HG03565 (cell line): ENCODE measurements around the gene LRPPRC.

Experiments
- ATAC-seq: cut with Tn5 transposase; IDR thresholded peaks from one replicate; pipeline ENCODE4 v1.9.1; 2021; ENCODE audit warnings: mild to moderate bottlenecking, moderate library complexity; ENCODE audit not compliant: unreplicated experiment

LRPPRC gene

DNA sequence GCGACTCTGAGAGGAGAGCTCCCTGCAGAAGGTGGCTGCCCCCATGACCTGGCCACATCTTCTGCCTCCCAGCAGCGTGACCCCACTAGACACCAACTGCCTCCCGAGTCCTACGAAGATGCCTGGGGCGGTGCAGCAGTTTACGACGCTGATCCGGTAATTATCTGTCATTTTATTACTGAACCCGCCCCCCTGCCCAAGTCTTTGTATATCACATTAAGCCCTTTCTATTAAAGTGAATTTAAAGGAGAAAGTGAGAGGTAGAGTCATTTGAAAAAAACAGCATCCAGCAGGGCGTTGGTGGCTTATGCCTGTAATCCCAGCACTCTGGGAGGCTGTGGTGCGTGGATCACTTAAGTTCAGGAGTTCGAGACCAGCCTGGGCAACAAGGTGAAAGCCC, 123.6 kb downstream of the LRPPRC start:
- ATAC-seq: no peak

DNA sequence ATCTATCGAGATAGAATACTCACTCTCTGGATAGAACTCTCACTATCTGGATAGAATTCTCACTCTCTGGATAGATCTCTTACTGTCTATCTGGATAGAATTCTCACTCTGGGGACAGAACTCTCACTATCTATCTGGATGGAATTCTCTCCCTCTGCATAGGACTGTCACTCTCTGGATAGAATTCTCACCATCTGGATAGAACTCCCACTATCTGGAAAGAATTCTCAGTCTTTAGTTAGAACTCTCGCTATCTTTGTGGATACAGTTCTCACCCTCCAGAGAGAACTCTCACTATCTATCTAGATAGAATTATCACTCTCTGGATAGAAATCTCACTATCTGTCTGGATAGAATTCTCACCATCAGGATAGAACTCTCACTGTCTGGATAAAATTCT, 140.5 kb downstream of the LRPPRC start:
- no peak for ATAC-seq

GRCh38 chr2:43854671-43855070, 141.1 kb downstream of the LRPPRC start:
- no peak for ATAC-seq

DNA sequence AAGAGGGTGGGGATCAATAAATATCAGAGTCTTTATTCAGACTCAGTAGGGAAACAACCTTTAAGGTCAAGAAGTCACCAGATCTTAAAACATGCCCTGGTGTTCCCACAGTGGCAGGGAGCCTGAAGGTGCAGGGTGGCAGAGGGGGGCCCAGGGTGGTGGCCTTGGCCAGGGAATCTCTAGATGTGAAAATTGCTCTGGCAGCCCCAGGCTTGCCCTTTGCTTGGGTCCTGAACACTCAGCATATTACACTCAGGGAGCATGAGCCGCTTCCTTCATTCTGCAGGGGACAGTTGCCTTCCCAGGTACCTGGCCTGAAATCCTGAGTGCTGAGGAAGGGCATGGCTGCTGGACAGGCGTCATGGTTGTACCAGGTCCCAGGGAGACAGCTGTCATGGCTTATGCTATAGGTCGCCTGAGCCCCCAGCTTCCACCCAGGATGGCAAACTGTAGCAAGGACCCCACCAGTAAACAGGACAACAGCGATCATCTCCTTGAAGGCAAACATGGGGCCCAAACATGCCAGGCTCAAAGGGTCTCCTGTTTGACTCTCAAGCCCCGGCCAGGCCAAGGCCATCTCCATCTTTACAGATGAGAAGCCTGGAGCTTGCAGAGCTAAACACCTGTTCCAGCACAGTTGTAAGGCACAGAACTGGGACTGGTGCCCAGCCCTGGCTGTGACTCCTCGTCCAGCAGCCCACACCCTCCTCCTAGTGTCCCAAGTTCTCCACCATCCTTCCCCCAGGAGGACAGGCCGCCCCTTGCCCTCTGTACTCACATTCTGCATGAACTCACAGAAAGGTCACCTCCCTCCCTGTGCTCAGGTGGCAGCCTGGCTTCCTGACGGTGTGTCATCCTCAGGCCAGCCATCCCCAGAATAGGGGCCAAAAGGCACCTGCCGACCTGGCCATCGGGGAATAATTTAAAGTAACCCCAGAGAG, 142.4 kb downstream of the LRPPRC start:
- ATAC-seq: no peak

- ATAC-seq: no peak
Measured at GRCh38 chr2:43852196-43852730, 143.5 kb downstream of the LRPPRC start.

- no peak for ATAC-seq
Measured at GRCh38 chr2:43851011-43851980, 144.5 kb downstream of the LRPPRC start.

DNA sequence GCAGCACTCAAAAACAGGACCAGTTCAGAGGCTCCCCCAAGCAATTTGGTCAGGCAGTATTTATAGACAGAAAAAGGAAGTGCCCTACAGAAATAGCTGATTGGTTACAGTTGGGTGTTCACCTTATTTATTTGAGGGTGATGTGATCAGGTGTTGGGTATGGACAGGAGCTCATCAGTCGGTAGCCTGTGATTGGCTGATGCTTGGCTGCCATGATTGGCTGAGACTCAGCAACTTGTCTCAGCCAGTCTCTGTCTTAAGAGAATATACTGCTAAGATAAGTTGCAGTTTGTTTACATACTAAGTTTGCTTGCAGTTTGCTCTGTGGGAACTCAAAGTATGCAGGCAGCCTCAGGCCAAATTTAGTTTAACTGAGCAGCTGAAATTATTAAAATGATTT, 147.6 kb downstream of the LRPPRC start:
- ATAC-seq: no peak

DNA sequence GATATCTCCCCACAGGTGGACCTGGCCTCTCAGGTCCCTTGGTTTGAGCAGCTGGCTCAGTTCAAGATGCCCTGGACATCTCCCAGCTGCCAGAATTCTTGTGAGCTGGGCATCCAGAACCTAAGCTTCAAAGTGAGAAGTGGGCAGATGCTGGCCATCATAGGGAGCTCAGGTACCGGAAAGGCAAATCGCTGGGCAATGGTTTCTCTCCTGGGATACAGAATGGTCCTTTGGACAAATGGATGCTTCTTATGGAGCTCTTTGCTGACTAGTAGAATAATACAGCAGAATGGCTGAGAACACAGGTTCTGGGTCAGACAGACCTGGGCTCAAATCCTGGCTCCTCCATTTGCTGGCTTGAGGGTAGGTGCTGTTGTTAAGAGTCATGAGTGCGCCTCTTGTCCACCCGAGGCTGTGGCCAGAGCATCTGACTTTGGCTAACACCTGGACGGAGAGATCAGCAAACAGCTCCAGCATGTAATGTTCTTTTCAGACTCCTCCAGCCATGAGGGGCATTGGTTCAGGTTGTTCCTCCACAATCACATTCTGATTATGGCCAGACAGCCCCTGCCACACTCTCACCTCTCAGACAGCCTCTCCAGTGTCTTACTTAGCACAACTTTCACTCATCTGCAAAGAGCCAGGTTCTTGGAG, 149.5 kb downstream of the LRPPRC start:
- ATAC-seq: no peak

- no peak for ATAC-seq
Measured at GRCh38 chr2:43845181-43845580, 150.6 kb downstream of the LRPPRC start.

- ATAC-seq: no peak
Measured at GRCh38 chr2:43842866-43843226, 152.9 kb downstream of the LRPPRC start.

DNA sequence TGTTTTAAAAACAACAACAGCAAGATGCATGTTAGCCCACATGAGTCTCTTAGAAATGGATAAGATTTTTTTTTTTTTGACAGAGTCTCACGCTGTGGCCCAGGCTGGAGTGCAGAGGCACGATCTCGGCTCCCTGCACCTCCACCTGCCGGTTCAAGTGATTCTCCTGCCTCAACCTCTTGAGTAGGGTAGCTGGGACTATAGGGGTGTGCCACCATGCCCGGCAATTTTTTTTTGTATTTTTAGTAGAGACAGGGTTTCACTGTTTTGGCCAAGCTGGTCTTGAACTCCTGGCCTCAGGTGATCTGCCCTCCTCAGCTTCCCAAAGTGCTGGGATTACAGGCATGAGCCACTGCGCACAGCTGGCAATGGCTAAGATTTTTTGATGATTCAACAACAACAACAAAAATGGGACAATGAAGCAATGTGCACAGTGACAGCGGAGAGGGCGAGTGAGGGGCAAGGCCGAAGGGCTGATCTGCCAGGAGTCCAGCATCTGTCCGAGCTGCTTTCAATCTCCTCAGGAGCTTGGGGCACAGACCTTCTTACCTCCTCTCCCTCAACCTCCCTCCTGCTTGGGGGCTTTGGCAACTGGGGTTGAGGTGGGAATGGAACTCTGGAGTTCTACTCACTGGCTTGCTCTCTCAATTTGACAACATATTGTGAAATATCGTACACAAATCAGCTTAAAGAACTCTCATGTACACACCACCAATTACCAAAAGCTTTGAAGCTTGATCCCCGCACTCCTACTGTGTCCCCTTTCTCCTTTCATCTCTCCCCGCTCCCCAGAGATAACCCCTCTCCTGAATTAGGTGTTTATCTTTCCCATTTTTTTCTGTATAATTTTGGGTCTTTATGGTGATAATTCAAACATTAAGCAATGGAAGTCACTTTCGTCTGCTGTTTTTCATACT, 153.6 kb downstream of the LRPPRC start:
- no peak for ATAC-seq

DNA sequence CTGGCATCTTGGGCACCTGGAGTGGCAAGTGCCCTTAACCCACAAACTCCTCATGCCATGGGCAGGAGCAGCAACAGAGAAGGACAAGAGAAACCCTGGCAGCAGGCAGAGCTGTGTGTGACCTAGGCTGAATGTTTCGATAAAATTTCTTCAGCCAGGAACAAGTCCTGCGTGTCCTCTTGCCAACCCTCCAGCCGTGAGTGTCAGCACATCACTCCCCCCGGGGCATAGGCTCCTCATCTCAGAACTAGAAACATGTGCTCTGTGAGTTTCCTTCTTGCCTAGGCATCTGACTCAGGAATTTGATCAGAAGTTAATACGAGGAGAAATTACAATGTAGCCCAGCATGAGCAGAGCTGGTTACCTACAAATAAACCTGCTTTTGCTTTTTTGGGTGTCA, 154.8 kb downstream of the LRPPRC start:
- no peak for ATAC-seq

DNA sequence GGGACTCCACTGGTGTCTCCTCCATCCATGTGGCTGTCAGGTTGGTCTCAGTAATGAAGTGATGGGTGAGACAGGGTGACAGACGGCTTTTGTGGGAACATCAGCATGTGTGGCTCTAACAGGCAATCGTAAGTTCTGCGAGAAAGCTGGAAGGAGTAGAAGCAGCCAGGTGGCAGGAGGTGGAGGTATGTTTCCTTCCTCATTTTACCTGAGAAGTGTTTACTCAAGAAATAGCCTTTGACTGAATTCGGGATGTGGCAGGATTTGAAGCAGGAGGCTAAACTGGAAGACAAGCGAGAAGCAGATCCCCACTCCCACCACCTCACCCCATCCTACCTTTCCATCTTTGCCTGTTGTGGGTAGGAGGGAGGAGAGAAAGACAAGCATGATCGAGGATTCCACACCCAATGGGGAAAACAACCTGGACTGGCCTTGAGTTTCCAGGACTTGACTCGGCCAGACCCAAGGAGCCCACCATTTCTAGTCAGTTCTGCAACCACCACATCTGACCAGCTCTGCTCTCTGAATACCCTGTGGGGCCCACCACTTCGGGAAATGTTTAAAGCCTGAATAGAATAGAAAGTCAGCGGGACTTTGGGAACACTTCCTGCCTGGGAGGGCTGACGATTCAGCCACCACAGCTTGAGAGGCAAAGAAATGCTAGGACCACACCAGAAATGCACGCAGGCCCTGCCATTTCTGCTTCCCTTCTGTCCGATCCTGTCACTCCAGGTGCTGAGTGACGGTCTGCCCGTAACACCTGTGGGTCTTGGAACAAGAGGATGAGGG, 155.8 kb downstream of the LRPPRC start:
- ATAC-seq: no peak

GRCh38 chr2:43838560-43839267, 157.1 kb downstream of the LRPPRC start, which contains the start of the genes ABCG5 and ABCG8:
ABCG5 (minus strand) TSS chr2:43838839; CDS start chr2:43838679, 160 bp downstream.
ABCG8 (plus strand) TSS chr2:43838971; CDS start chr2:43839054, 83 bp downstream.
- no peak for ATAC-seq

- ATAC-seq: no peak
Measured at GRCh38 chr2:43837831-43838559, 157.8 kb downstream of the LRPPRC start.

- ATAC-seq: no peak
Measured at GRCh38 chr2:43837033-43837432, 158.8 kb downstream of the LRPPRC start.
